Fibroblast of lung (primary cell): Measurements from ENCODE around the gene TMEM19.

Source experiments
- CTCF ChIP-seq, 2 donors: IDR thresholded peaks in 1 of 2; conservative IDR thresholded peaks in 1 of 2; 1 replicate in 1 of 2; 2 replicates in 1 of 2; pipeline ENCODE4 v1.5.1; 2011 to 2012; ENCODE audit warnings: low read length in 2 of 2, control low read depth in 1 of 2, inconsistent platforms in 1 of 2, low read depth in 1 of 2, mild to moderate bottlenecking in 1 of 2
- EZH2 ChIP-seq: IDR thresholded peaks from 2 replicates; pipeline ENCODE4 v1.5.1; 2012; ENCODE audit warnings: low read length, control low read depth, mild to moderate bottlenecking; ENCODE audit errors: missing control alignments

GRCh38 chr12:71719647-71720370 lies 33.9 kb downstream of the TMEM19 start:
- no peak for TF ChIP-seq CTCF (conservative IDR thresholded peaks at IDR 0.05 in 1 of 2, IDR thresholded peaks at IDR 0.05 in 1 of 2; ENCODE audit: low read depth in 1 of 2, low read length in 2 of 2)
- no peak for TF ChIP-seq EZH2
